ENCODE measurements around the gene PRKCB. TPM values are rescaled to one million over a fixed set of nuclear protein-coding genes. Genes with fewer than 3 reads are reported as not detected.

The PRKCB gene
- total RNA-seq, 1 experiment from 2014 or later = not detected

- Mint-ChIP-seq H3K27ac (ENCODE audit: low read depth, unreplicated experiment) (no peak overlapping the region), H3K4me3 (ENCODE audit: unreplicated experiment) (no peak overlapping the region), H3K4me1 (ENCODE audit: insufficient read depth, unreplicated experiment) (no peaks in the 10 kb centered on the region), H3K27me3 (ENCODE audit: insufficient read depth, unreplicated experiment) (peaks cover 13% of the 10 kb centered on the region), H3K36me3 (ENCODE audit: insufficient read depth, unreplicated experiment) (no peaks in the 10 kb centered on the region), H3K9me3 (ENCODE audit: unreplicated experiment) (peaks cover 8% of the 10 kb centered on the region)
- intact Hi-C loops (cut with micrococcal nuclease) = no loop called here
- TF ChIP-seq, protein P1, sequence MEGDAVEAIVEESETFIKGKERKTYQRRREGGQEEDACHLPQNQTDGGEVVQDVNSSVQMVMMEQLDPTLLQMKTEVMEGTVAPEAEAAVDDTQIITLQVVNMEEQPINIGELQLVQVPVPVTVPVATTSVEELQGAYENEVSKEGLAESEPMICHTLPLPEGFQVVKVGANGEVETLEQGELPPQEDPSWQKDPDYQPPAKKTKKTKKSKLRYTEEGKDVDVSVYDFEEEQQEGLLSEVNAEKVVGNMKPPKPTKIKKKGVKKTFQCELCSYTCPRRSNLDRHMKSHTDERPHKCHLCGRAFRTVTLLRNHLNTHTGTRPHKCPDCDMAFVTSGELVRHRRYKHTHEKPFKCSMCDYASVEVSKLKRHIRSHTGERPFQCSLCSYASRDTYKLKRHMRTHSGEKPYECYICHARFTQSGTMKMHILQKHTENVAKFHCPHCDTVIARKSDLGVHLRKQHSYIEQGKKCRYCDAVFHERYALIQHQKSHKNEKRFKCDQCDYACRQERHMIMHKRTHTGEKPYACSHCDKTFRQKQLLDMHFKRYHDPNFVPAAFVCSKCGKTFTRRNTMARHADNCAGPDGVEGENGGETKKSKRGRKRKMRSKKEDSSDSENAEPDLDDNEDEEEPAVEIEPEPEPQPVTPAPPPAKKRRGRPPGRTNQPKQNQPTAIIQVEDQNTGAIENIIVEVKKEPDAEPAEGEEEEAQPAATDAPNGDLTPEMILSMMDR (IDR thresholded peaks at IDR 0.05; ENCODE audit: unreplicated experiment) = no peak
- no TSS peak for BruUV-seq (replicated peaks)
- POLR2A ChIA-PET = no interaction called here
- no peak for DNase-seq (ENCODE audit: unreplicated experiment)
- CTCF ChIA-PET = interaction anchor here (0.6 kb wide), 2 partner anchors 25 to 56 kb away, joined by 3 to 4 read pairs; no protein-coding TSS in a partner anchor
Measured at GRCh38 chr16:24093049-24093448, 257.3 kb downstream of the PRKCB start.

- Mint-ChIP-seq H3K4me1 (ENCODE audit: insufficient read depth, unreplicated experiment) (no peaks in the 10 kb centered on the region), H3K27ac (ENCODE audit: low read depth, unreplicated experiment) (no peak overlapping the region), H3K4me3 (ENCODE audit: unreplicated experiment) (no peak overlapping the region), H3K9me3 (ENCODE audit: unreplicated experiment) (peaks cover 8% of the 10 kb centered on the region), H3K27me3 (ENCODE audit: insufficient read depth, unreplicated experiment) (peaks cover 25% of the 10 kb centered on the region), H3K36me3 (ENCODE audit: insufficient read depth, unreplicated experiment) (no peaks in the 10 kb centered on the region)
- ChIA-PET POLR2A (no interaction called here), CTCF (no interaction called here)
- TF ChIP-seq, protein P1 (IDR thresholded peaks at IDR 0.05; ENCODE audit: unreplicated experiment) = no peak
- intact Hi-C loops (cut with micrococcal nuclease) = no loop called here
- BruUV-seq (replicated peaks) = no TSS peak
- no peak for DNase-seq (ENCODE audit: unreplicated experiment)
Measured at GRCh38 chr16:24094660-24095059, 258.9 kb downstream of the PRKCB start.

GRCh38 chr16:24098896-24099295 lies 263.1 kb downstream of the PRKCB start:
- BruUV-seq (replicated peaks) = no TSS peak
- CTCF ChIA-PET = interaction anchor here (0.6 to 1.6 kb wide), 6 partner anchors 10 to 738 kb away, joined by 3 to 6 read pairs (median 4); no protein-coding TSS in a partner anchor
- peaks cover 37% of the 10 kb centered on the region for H3K27me3 Mint-ChIP-seq (ENCODE audit: insufficient read depth, unreplicated experiment)

DNA sequence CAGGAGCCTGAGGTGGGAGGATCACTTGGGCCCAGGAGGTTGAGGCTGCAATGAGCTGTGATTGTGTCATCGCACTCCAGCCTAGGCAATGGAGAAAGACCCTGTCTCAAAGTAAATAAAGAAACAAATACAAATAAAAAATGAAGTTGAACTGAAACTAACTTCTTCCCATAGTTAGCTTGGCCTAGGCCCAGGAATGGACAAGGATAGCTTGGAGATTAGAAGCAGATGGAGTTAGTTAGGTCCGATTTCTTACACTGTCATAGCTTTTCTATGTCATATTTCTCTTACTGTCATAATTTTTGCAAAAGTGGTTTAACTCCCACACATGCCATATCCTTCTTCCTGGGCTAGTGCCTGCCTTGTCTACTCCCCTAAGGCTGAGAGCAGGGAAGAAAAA lies 265.6 kb downstream of the PRKCB start:
- Mint-ChIP-seq H3K27me3 (ENCODE audit: insufficient read depth, unreplicated experiment) (peaks cover 49% of the 10 kb centered on the region), H3K27ac (ENCODE audit: low read depth, unreplicated experiment) (no peak overlapping the region), H3K36me3 (ENCODE audit: insufficient read depth, unreplicated experiment) (no peaks in the 10 kb centered on the region), H3K4me3 (ENCODE audit: unreplicated experiment) (no peak overlapping the region), H3K4me1 (ENCODE audit: insufficient read depth, unreplicated experiment) (no peaks in the 10 kb centered on the region), H3K9me3 (ENCODE audit: unreplicated experiment) (no peaks in the 10 kb centered on the region)
- ChIA-PET CTCF (interaction anchor here (0.9 to 1.3 kb wide), 3 partner anchors 65 to 422 kb away, joined by 3 read pairs; no protein-coding TSS in a partner anchor), POLR2A (interaction anchor here (0.7 kb wide), 1 partner anchor 30 kb away, joined by 3 read pairs; no protein-coding TSS in a partner anchor)
- no peak for DNase-seq (ENCODE audit: unreplicated experiment)
- TF ChIP-seq, protein P1 (IDR thresholded peaks at IDR 0.05; ENCODE audit: unreplicated experiment) = no peak
- no TSS peak for BruUV-seq (replicated peaks)
- intact Hi-C loops (cut with micrococcal nuclease) = no loop called here

More at GRCh38 chr16:24098896-24099295, 263.1 kb downstream of the PRKCB start:
- POLR2A ChIA-PET = interaction anchor here (0.8 kb wide), 1 partner anchor 12 kb away, joined by 3 read pairs; no protein-coding TSS in a partner anchor
- TF ChIP-seq, protein P1 (IDR thresholded peaks at IDR 0.05; ENCODE audit: unreplicated experiment) = no peak
- Mint-ChIP-seq H3K4me1 (ENCODE audit: insufficient read depth, unreplicated experiment) (no peaks in the 10 kb centered on the region), H3K36me3 (ENCODE audit: insufficient read depth, unreplicated experiment) (no peaks in the 10 kb centered on the region), H3K9me3 (ENCODE audit: unreplicated experiment) (no peaks in the 10 kb centered on the region), H3K4me3 (ENCODE audit: unreplicated experiment) (no peak overlapping the region), H3K27ac (ENCODE audit: low read depth, unreplicated experiment) (no peak overlapping the region)
- intact Hi-C loops (cut with micrococcal nuclease) = no loop called here
- DNase-seq (ENCODE audit: unreplicated experiment) = no peak
